Tibial nerve (tissue), 3 donors: Measurements from ENCODE around the gene CDH13.

Experiments used
- CTCF ChIP-seq, 5 experiments: fragments of 200-600 bp in 3 of 5; fragments of 450-650 bp in 2 of 5; sonication (generic) in 3 of 5; IDR thresholded peaks; one replicate each; pipeline ENCODE4 v1.5.1; 2016 to 2019; ENCODE audit warnings: antibody characterized with exemption in 5 of 5, mild to moderate bottlenecking in 3 of 5, moderate library complexity in 2 of 5
- POLR2A ChIP-seq, 2 donors: fragments of 450-650 bp; IDR thresholded peaks; one replicate each; pipeline ENCODE4 v1.6.1; 2017; ENCODE audit warnings: antibody characterized with exemption in 2 of 2, mild to moderate bottlenecking in 2 of 2, moderate library complexity in 2 of 2

DNA sequence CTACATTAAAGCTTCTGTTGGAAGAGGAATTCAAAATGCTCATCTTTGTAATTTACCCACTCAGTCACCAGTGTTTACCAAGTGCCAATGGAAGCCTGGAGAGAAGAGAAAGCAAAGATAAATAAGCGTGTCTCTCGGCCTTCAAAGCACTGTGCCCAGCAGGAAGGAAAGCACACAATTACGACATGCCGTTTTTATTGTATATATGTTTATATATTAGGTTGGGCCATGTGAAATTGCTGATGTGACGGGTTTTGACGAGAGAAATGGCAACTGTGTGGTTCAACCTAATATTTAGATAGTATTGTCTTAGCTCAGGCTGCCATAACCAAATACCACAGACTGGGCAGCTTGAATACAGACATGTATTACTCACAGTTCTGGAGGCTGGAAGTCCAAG, 1101.7 kb downstream of the CDH13 start:
- TF ChIP-seq CTCF (IDR thresholded peaks at IDR 0.05) (no peak), POLR2A (IDR thresholded peaks at IDR 0.05) (no peak)
